AG04450 (cell line): Measurements from ENCODE around the gene GBGT1. TPM values are rescaled to one million over a fixed set of nuclear protein-coding genes. Genes with fewer than 3 reads are reported as not detected.

Experiments used
- CTCF ChIA-PET: fragments of 300-600, 350-600 bp; formaldehyde crosslinking; extraction: SDS; loops from one replicate; lab custom pipeline; 2022; ENCODE audit warnings: antibody characterized with exemption, inconsistent platforms; lab: Charles Lee
- POLR2A ChIA-PET: fragments of 350-600 bp; formaldehyde crosslinking; extraction: SDS; loops from one replicate; lab custom pipeline; 2021; ENCODE audit warnings: antibody characterized with exemption, inconsistent platforms; lab: Yijun Ruan, JAX
- DNase-seq: peaks from one replicate; pipeline ENCODE4 v3.0.0-alpha.2; 2011; ENCODE audit warnings: low read depth, low spot score
- H3K27ac ChIP-seq: one replicate; pipeline ENCODE4 v1.5.1; 2012; ENCODE audit warnings: low read depth, low read length, control low read depth
- H3K27me3 ChIP-seq: one replicate; pipeline ENCODE4 v1.6.0; 2012; ENCODE audit warnings: low read length; ENCODE audit not compliant: control insufficient read depth, insufficient read depth
- H3K4me3 ChIP-seq: 2 replicates; pipeline ENCODE4 v1.5.1; 2011; ENCODE audit warnings: mild to moderate bottlenecking, low read depth, low read length, control low read depth
- H3K9me3 ChIP-seq: 2 replicates; pipeline ENCODE4 v1.5.1; 2012; ENCODE audit warnings: low read length; ENCODE audit not compliant: control insufficient read depth, insufficient read depth
- CTCF ChIP-seq: IDR thresholded peaks from 2 replicates; pipeline ENCODE4 v1.5.1; 2011; ENCODE audit warnings: low read depth, low read length, control low read depth, inconsistent platforms
- polyA plus RNA-seq: library from polyadenylated mRNA; depleted of rRNA; stranded (reverse); fragments of >200 nt; gene quantifications from 2 replicates; pipeline ENCODE4 v1.2.3, GENCODE V29; 2011

The GBGT1 gene
- polyA plus RNA-seq, 1 experiment: 3.5 TPM

- ChIA-PET POLR2A (no interaction called here), CTCF (no interaction called here)
- Histone ChIP-seq H3K4me3 (peak overlapping the region; percentile 63), H3K27me3 (peaks cover 7% of the 10 kb centered on the region), H3K9me3 (no peaks in the 10 kb centered on the region; the same call in 1 of the 2 replicates), H3K27ac (no peak overlapping the region)
- no peak for DNase-seq
- no peak for TF ChIP-seq CTCF
Measured at GRCh38 chr9:133164191-133164590, 477 bp upstream of the GBGT1 start.

- no peak for DNase-seq
- ChIA-PET POLR2A (no interaction called here), CTCF (no interaction called here)
- H3K9me3 ChIP-seq: no peaks in the 10 kb centered on the region; the same call in 1 of the 2 replicates
- peaks cover 7% of the 10 kb centered on the region for H3K27me3 ChIP-seq
- no peak for TF ChIP-seq CTCF
- no peak overlapping the region for H3K27ac ChIP-seq
- H3K4me3 ChIP-seq: peak overlapping the region; percentile 63
Measured at GRCh38 chr9:133162861-133163503, 732 bp downstream of the GBGT1 start.

DNA sequence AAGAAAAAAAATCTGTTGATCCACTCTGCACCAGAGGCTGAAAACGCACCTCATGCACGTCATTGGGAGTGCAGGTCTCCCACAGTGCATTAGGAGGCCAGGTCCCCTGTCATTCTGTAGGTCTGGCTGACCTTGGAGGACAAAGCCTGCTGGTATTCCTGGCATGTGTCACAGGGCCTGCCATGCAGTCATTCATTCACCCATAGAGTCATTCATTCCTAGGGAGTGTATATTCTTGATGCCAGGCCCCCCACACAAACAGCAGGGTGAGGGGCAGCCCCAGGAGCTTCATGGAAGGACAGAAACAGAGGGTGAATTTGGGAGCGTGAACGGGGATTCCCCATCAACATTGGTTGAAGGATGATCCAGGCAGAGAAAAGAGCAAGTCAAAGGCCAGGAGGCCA is 2.2 kb downstream of the GBGT1 start:
- H3K27me3 ChIP-seq: peaks cover 7% of the 10 kb centered on the region
- H3K4me3 ChIP-seq: no peak overlapping the region
- ChIA-PET CTCF (interaction anchor here (1.7 kb wide), 1 partner anchor 19 kb away, joined by 4 read pairs; no protein-coding TSS in a partner anchor), POLR2A (interaction anchor here (0.8 kb wide), 1 partner anchor 18 kb away, joined by 5 read pairs; no protein-coding TSS in a partner anchor)
- no peak overlapping the region for H3K27ac ChIP-seq
- DNase-seq: no peak
- no peak for TF ChIP-seq CTCF
- H3K9me3 ChIP-seq: no peaks in the 10 kb centered on the region; the same call in 1 of the 2 replicates

DNA sequence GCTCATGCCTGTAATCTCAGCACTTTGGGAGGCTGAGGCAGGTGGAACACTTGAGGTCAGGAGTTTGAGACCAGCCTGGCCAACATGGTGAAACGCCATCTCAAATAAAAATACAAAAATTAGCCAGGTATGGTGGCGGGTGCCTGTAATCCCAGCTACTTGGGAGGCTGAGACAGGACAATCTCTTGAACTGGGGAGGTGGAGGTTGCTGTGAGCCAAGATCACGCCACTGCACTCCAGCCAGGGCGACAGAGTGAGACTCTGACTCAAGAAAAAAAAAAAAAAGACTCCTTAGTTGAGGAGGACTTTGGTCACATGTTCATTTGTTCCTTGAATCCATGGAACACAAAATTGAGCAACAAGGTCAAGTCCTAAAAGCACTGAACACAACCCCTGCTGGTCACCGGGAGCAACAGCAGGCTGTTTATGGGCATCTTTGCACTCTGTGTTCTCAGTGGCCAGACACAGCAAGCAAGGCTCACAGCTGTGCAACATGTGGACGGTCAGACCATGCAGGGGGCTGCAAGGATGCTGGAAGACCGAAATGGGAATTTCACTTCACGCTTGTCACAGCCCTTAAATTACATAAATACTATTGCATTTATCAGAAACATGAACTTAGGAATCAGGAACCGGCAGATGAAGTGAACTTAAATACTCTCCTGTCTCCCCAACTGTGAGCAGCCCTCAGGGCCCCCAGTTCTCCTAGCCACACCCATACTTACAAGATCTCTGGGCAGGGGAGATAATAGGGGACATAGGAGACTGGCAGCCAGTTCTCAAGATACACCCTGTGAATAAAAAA is 2.8 kb downstream of the GBGT1 start:
- TF ChIP-seq CTCF: peak; percentile 77
- H3K27me3 ChIP-seq: peaks cover 5% of the 10 kb centered on the region
- no peak overlapping the region for H3K27ac ChIP-seq
- DNase-seq: no peak
- CTCF ChIA-PET: interaction anchor here (0.7 to 1.7 kb wide), 4 partner anchors 20 to 462 kb away, joined by 3 to 7 read pairs (median 4); partner anchors contain the start of gene GTF3C5
- no peak overlapping the region for H3K4me3 ChIP-seq
- POLR2A ChIA-PET: interaction anchor here (0.8 kb wide), 1 partner anchor 17 kb away, joined by 5 read pairs; no protein-coding TSS in a partner anchor
- H3K9me3 ChIP-seq: no peaks in the 10 kb centered on the region; the same call in 1 of the 2 replicates
